22Rv1 (cell line): ENCODE data around the gene CA10.

Experiments
- H3K27ac ChIP-seq: fragments of 450-650 bp; 2 replicates; pipeline ENCODE4 v1.5.1; 2017
- CTCF ChIP-seq: fragments of 450-650 bp; IDR thresholded peaks from 2 replicates; pipeline ENCODE4 v1.5.1; 2017; ENCODE audit warnings: mild to moderate bottlenecking
- ZFX ChIP-seq: fragments of 450-650 bp; IDR thresholded peaks from 2 replicates; pipeline ENCODE4 v1.6.1; 2017; ENCODE audit warnings: antibody characterized with exemption, borderline replicate concordance

The CA10 gene

GRCh38 chr17:51815097-51815496, 343.4 kb downstream of the CA10 start:
- TF ChIP-seq ZFX (no peak), CTCF (no peak)
- H3K27ac ChIP-seq = no peak overlapping the region

DNA sequence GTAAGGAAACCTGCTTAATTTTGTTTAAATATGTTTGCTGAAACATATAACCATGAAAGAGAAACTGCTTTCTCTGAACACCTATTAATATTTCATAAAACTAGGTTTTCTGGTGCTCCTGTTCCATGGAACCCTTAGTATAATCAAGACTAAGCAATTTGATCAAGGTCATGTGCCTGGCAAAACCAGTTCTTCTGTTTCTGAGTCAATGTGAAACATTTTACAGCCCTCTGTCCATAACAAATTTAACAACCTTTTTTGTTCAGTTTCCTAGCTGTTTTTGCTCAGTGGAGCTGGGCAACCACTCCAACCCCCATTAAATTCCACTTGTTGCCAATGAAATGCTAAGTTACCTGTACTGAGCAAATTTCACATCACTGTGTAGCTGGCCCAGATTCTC, 344.0 kb downstream of the CA10 start:
- TF ChIP-seq CTCF (no peak), ZFX (no peak)
- H3K27ac ChIP-seq = no peak overlapping the region

GRCh38 chr17:51813784-51814174, 344.7 kb downstream of the CA10 start:
- TF ChIP-seq ZFX = no peak
- no peak for TF ChIP-seq CTCF

GRCh38 chr17:51813140-51813783, 345.3 kb downstream of the CA10 start:
- no peak for TF ChIP-seq CTCF
- H3K27ac ChIP-seq = no peak overlapping the region

More at GRCh38 chr17:51813784-51814174, 344.7 kb downstream of the CA10 start:
- H3K27ac ChIP-seq = no peak overlapping the region

DNA sequence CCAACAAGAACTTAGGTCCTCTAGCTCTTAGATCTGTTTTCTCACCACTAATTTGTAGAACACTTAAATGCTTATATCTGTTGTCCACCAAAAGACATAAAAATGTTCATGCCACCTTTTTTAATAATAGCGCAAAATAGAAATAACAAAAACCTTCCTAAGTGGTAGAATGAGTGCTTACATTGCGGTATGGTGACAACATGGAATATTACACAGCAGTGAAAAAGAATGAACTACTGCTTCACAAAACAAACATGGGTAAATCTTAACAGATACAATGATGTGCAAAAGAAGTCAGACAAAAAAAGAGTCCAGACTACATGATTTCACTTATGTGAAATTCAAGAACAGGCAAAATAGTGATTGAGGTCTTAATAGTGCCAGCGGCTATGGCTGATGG, 351.1 kb downstream of the CA10 start:
- no peak overlapping the region for H3K27ac ChIP-seq
- no peak for TF ChIP-seq ZFX
- no peak for TF ChIP-seq CTCF

GRCh38 chr17:51805765-51806164, 352.7 kb downstream of the CA10 start:
- no peak overlapping the region for H3K27ac ChIP-seq
- TF ChIP-seq ZFX = no peak
- TF ChIP-seq CTCF = no peak

- TF ChIP-seq CTCF (no peak), ZFX (no peak)
- no peak overlapping the region for H3K27ac ChIP-seq
These were observed 353.3 kb downstream of the CA10 start for GRCh38 chr17:51805185-51805584.
